ENCODE data around the gene IDH3A. TPM values are rescaled to one million over a fixed set of nuclear protein-coding genes. Genes with fewer than 3 reads are reported as not detected.

IDH3A gene
- total RNA-seq, 6 experiments from 2014 or later = 67.3 to 82.1 (median 78.3) TPM

- H3K9me3 Mint-ChIP-seq = no peaks in the 10 kb centered on the region
- H3K36me3 Mint-ChIP-seq (ENCODE audit: low read depth) = no peaks in the 10 kb centered on the region
- no peak overlapping the region for H3K27ac Mint-ChIP-seq
- peaks cover 46% of the 10 kb centered on the region for H3K4me1 Mint-ChIP-seq (ENCODE audit: low read depth)
- no peak for DNase-seq
- peaks cover 14% of the 10 kb centered on the region for H3K27me3 Mint-ChIP-seq (ENCODE audit: insufficient read depth)
- no peak overlapping the region for H3K4me3 Mint-ChIP-seq
- TF ChIP-seq, protein P1, sequence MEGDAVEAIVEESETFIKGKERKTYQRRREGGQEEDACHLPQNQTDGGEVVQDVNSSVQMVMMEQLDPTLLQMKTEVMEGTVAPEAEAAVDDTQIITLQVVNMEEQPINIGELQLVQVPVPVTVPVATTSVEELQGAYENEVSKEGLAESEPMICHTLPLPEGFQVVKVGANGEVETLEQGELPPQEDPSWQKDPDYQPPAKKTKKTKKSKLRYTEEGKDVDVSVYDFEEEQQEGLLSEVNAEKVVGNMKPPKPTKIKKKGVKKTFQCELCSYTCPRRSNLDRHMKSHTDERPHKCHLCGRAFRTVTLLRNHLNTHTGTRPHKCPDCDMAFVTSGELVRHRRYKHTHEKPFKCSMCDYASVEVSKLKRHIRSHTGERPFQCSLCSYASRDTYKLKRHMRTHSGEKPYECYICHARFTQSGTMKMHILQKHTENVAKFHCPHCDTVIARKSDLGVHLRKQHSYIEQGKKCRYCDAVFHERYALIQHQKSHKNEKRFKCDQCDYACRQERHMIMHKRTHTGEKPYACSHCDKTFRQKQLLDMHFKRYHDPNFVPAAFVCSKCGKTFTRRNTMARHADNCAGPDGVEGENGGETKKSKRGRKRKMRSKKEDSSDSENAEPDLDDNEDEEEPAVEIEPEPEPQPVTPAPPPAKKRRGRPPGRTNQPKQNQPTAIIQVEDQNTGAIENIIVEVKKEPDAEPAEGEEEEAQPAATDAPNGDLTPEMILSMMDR (IDR thresholded peaks at IDR 0.05) = no peak
These were observed 62.2 kb downstream of the IDH3A start for GRCh38 chr15:78211189-78211921.

GRCh38 chr15:78212008-78212407, 62.8 kb downstream of the IDH3A start:
- Mint-ChIP-seq H3K27ac (no peak overlapping the region), H3K4me3 (peak overlapping the region; percentile 18; the same call in 1 of the 2 replicates), H3K27me3 (ENCODE audit: insufficient read depth) (peaks cover 14% of the 10 kb centered on the region), H3K4me1 (ENCODE audit: low read depth) (peaks cover 39% of the 10 kb centered on the region), H3K9me3 (no peaks in the 10 kb centered on the region), H3K36me3 (ENCODE audit: low read depth) (no peaks in the 10 kb centered on the region)
- DNase-seq = no peak
- TF ChIP-seq, protein P1 (IDR thresholded peaks at IDR 0.05) = no peak

- DNase-seq = peak; percentile 70
- H3K4me3 Mint-ChIP-seq = 0 out of 2 replicates have a peak overlapping the region, but pooled peaks have one; percentile 18
- no peaks in the 10 kb centered on the region for H3K36me3 Mint-ChIP-seq (ENCODE audit: low read depth)
- no peak overlapping the region for H3K27ac Mint-ChIP-seq
- H3K9me3 Mint-ChIP-seq = no peaks in the 10 kb centered on the region
- peaks cover 14% of the 10 kb centered on the region for H3K27me3 Mint-ChIP-seq (ENCODE audit: insufficient read depth)
- TF ChIP-seq, protein P1 (IDR thresholded peaks at IDR 0.05) = no peak
- peaks cover 32% of the 10 kb centered on the region for H3K4me1 Mint-ChIP-seq (ENCODE audit: low read depth)
These were observed 63.6 kb downstream of the IDH3A start for GRCh38 chr15:78212546-78213424.

DNA sequence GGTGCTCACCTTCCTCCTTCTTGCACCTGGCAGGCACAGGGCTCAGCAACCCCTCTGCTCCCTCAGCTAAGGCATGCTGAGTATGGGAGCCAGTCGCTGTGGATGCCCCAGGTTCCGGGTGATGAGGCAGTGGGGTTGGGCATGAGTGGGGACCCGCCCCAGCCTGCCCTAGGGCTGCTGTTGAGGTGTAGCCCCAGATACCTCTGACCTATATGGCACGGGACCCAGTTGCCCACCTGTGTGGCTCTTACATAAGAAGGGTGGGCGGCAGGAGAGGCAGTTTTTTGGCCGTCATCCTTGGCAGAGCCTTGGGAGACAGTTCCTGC, 64.2 kb downstream of the IDH3A start:
- DNase-seq = no peak
- H3K9me3 Mint-ChIP-seq = no peaks in the 10 kb centered on the region
- H3K27ac Mint-ChIP-seq = no peak overlapping the region
- peaks cover 32% of the 10 kb centered on the region for H3K4me1 Mint-ChIP-seq (ENCODE audit: low read depth)
- no peaks in the 10 kb centered on the region for H3K36me3 Mint-ChIP-seq (ENCODE audit: low read depth)
- peaks cover 17% of the 10 kb centered on the region for H3K27me3 Mint-ChIP-seq (ENCODE audit: insufficient read depth)
- no peak overlapping the region for H3K4me3 Mint-ChIP-seq
- TF ChIP-seq, protein P1 (IDR thresholded peaks at IDR 0.05) = no peak

- TF ChIP-seq, protein P1 (IDR thresholded peaks at IDR 0.05) = no peak
- Mint-ChIP-seq H3K4me1 (ENCODE audit: low read depth) (peaks cover 32% of the 10 kb centered on the region), H3K27me3 (ENCODE audit: insufficient read depth) (peaks cover 18% of the 10 kb centered on the region), H3K27ac (no peak overlapping the region), H3K9me3 (no peaks in the 10 kb centered on the region), H3K4me3 (no peak overlapping the region), H3K36me3 (ENCODE audit: low read depth) (no peaks in the 10 kb centered on the region)
- DNase-seq = no peak
These were observed 64.8 kb downstream of the IDH3A start for GRCh38 chr15:78213956-78214355.
